Ishikawa (cell line): Measurements from ENCODE around the gene WDR89.

Experiments
- CEBPB ChIP-seq: IDR thresholded peaks from 2 replicates; pipeline ENCODE4 v1.6.1; 2012
- CREB1 ChIP-seq: IDR thresholded peaks from 2 replicates; pipeline ENCODE4 v1.6.1; 2012; ENCODE audit warnings: low read depth
- EGR1 ChIP-seq: IDR thresholded peaks from 2 replicates; pipeline ENCODE4 v1.6.1; 2012
- EP300 ChIP-seq: IDR thresholded peaks from 2 replicates; pipeline ENCODE4 v1.6.1; 2012; ENCODE audit warnings: borderline replicate concordance
- FOXM1 ChIP-seq: IDR thresholded peaks from 2 replicates; pipeline ENCODE4 v1.6.1; 2012; ENCODE audit warnings: low read depth, borderline replicate concordance
- MAX ChIP-seq: IDR thresholded peaks from 2 replicates; pipeline ENCODE4 v1.6.1; 2012
- NFIC ChIP-seq: IDR thresholded peaks from 2 replicates; pipeline ENCODE4 v1.6.1; 2012
- RAD21 ChIP-seq: IDR thresholded peaks from 2 replicates; pipeline ENCODE4 v1.6.1; 2012; ENCODE audit warnings: low read depth
- TAF1 ChIP-seq: IDR thresholded peaks from 2 replicates; pipeline ENCODE4 v1.6.1; 2012; ENCODE audit warnings: low read depth, mild to moderate bottlenecking
- TCF12 ChIP-seq: IDR thresholded peaks from 2 replicates; pipeline ENCODE4 v1.6.1; 2012; ENCODE audit warnings: low read depth
- TEAD4 ChIP-seq: IDR thresholded peaks from 2 replicates; pipeline ENCODE4 v1.6.1; 2012
- YY1 ChIP-seq: IDR thresholded peaks from 2 replicates; pipeline ENCODE4 v1.6.1; 2012; ENCODE audit warnings: low read depth
- ZBTB7A ChIP-seq: IDR thresholded peaks from 2 replicates; pipeline ENCODE4 v1.6.1; 2012; ENCODE audit warnings: low read depth
- TF ChIP-seq, protein P1 (sequence below): IDR thresholded peaks from 2 replicates; pipeline ENCODE4 v1.6.1; 2012
- TF ChIP-seq, protein P2 (sequence below): IDR thresholded peaks from 2 replicates; pipeline ENCODE4 v1.6.1; 2012; ENCODE audit warnings: low read depth, mild to moderate bottlenecking

WDR89 gene

DNA sequence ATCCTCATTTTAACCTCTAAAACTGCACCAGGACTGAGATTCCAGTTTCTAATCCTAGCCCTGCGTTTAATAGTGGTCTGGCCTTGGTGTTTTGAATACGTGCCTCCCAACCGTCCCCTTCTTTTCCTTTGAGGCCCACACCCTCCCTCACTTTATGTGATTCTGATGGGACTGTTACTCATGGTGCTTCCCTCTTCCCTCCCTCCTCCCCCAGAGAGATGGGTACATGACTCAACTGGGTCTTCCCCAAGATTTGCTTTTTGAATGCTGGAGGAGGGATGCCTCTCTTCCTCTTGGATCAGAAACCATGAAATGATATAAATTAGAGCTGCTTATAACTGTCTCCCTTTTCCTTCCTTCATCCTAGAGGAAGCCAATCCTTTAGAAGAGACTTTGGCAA, 90.3 kb downstream of the WDR89 start:
- TF ChIP-seq FOXM1 (no peak), NFIC (no peak)

- TF ChIP-seq TCF12 (no peak), NFIC (no peak), CREB1 (no peak), FOXM1 (no peak), TAF1 (no peak), RAD21 (no peak), EGR1 (no peak), EP300 (no peak), ZBTB7A (no peak), TEAD4 (no peak), CEBPB (no peak), YY1 (no peak), MAX (no peak)
- TF ChIP-seq, protein P1, sequence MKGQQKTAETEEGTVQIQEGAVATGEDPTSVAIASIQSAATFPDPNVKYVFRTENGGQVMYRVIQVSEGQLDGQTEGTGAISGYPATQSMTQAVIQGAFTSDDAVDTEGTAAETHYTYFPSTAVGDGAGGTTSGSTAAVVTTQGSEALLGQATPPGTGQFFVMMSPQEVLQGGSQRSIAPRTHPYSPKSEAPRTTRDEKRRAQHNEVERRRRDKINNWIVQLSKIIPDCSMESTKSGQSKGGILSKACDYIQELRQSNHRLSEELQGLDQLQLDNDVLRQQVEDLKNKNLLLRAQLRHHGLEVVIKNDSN, result no peak
- TF ChIP-seq, protein P2, sequence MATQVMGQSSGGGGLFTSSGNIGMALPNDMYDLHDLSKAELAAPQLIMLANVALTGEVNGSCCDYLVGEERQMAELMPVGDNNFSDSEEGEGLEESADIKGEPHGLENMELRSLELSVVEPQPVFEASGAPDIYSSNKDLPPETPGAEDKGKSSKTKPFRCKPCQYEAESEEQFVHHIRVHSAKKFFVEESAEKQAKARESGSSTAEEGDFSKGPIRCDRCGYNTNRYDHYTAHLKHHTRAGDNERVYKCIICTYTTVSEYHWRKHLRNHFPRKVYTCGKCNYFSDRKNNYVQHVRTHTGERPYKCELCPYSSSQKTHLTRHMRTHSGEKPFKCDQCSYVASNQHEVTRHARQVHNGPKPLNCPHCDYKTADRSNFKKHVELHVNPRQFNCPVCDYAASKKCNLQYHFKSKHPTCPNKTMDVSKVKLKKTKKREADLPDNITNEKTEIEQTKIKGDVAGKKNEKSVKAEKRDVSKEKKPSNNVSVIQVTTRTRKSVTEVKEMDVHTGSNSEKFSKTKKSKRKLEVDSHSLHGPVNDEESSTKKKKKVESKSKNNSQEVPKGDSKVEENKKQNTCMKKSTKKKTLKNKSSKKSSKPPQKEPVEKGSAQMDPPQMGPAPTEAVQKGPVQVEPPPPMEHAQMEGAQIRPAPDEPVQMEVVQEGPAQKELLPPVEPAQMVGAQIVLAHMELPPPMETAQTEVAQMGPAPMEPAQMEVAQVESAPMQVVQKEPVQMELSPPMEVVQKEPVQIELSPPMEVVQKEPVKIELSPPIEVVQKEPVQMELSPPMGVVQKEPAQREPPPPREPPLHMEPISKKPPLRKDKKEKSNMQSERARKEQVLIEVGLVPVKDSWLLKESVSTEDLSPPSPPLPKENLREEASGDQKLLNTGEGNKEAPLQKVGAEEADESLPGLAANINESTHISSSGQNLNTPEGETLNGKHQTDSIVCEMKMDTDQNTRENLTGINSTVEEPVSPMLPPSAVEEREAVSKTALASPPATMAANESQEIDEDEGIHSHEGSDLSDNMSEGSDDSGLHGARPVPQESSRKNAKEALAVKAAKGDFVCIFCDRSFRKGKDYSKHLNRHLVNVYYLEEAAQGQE, result no peak
Observed at GRCh38 chr14:63547798-63548335, 93.8 kb downstream of the WDR89 start.
